GM19324 (cell line): Measurements from ENCODE around the gene TAX1BP1.

Source experiments
- ATAC-seq: cut with Tn5 transposase; IDR thresholded peaks from one replicate; pipeline ENCODE4 v1.9.1; 2021; ENCODE audit warnings: mild to moderate bottlenecking, moderate library complexity; ENCODE audit not compliant: unreplicated experiment, low FRiP score

Gene TAX1BP1

DNA sequence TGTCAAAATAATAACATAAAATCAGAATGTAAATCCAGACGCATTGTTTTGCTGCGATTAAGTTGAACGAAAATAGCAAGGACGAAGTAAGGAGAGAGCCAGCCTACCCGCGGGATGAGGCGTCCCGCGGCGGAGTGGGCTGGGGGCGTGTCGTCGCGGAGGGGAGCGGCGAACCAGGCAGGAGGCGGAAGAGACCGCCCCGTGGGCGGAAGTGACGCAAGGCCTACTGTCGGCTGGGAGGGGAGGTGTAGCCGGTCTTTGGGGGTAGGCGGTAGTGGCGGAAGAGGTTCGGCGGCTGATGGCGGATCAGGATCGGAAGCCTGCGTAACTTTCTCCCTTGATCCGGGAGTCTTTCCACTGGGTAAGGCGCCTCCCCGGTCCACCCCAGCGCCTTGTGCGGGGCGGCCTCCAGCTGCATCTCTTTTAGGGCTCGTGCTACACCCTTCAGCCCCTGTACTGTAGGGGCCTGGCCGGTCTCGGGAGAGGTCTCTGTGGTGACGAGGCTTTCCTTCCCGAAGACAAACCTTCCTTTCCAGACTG lies at the start of gene TAX1BP1:
TAX1BP1 (plus strand) TSS at position 254 of the 540 bp plus-strand sequence. CDS start 8,363 bp downstream, outside the sequence.
- ATAC-seq: peak; percentile 97

DNA sequence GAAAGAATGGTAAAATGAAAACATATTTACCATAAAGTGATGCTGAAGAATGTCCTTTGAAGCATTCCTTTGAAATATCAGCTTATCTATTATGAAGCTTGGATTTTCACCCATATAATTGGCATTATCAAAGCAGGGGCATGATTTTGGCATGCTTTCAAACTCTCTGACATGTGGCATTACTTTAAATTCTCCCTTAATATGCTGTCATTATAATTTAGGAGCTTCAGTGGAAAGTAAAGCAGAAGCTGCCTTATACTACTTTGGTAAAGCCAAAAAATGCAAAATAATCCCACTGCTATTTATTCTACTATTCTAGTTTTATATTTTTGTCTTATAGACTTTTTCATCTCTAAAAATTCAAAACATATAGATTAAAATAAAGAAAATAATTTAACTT lies 49.3 kb upstream of the TAX1BP1 start:
- ATAC-seq: no peak

DNA sequence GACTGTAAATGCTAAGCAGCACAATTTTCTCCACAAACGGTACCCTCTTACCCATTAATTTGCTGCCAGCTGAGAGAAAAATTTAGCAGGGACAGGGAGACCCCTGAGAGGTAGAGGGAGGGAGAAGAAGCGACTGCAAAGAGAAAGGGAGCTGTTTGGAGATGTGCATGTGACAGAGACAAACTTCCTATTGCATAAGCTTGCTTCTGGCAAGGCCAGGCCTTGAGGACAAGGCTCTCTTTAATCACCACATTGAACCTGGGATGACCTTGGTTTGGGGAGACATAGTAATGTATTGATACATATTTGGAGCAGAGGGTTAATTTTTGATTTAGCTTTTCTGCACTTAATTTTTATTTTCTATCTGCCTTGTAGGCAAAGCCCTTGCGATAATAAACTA lies 46.2 kb upstream of the TAX1BP1 start:
- ATAC-seq: no peak

DNA sequence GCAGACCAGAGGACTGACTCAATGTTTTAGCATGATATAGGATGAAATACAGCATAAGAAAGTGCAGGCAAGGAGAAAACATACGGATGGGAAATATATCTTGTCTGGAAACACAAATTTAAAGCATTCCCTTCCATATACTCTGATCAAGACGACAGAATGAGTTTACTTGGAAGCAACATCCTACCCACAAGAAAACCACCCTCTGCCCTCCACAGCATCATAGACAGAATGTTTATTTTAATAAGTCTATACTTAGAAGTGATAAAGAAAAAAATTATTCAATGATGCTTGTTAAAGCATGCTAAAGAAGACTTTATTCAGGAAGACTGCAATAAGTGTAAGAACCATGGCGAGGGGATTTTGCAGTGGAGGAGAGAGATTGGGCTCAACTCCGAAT lies 44.9 kb upstream of the TAX1BP1 start:
- no peak for ATAC-seq

DNA sequence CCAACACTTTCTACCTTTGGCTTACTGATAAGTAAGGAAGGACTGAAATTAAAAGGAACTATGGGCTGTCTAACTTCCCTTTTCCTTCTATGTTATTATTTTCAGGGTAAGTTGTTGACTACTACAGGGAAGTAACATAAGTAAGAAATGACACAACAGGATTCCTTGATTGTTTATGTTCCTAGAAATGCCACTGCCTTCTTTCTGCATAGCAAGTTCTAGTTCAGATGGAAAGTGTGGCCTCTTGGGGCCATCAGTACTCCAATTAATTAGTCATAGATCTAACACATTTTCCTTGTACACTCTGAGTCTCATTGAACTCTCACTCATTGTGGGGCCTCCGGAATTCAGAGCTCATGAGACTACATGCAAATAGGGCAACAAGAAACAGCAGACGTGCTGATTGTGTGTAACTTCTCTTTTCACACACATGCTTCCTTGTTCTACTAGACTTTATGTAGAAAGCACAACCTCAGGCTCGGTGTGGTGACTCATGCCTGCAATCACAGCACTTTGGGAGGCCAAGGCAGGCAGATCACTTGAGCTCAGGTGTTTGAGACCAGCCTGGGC lies 42.0 kb upstream of the TAX1BP1 start:
- ATAC-seq: peak; percentile 62

DNA sequence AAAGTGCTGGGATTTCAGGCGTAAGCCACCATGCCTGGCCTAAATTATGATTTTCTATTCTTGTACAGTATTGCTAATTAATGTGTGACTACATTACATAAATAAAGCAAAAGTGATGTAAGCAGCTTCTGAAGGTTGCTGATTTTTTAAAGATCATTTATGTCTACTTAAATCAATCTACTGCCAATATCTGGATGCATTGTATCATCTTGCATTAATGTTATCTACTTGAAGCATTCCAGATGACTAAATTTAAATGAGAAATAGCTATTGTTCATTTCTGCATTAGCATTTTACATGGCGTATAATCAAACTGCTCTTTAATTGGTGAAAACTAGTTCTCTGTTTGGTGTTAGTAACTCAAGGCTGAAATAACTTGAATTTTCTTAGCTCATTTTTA lies 40.2 kb upstream of the TAX1BP1 start:
- no peak for ATAC-seq

DNA sequence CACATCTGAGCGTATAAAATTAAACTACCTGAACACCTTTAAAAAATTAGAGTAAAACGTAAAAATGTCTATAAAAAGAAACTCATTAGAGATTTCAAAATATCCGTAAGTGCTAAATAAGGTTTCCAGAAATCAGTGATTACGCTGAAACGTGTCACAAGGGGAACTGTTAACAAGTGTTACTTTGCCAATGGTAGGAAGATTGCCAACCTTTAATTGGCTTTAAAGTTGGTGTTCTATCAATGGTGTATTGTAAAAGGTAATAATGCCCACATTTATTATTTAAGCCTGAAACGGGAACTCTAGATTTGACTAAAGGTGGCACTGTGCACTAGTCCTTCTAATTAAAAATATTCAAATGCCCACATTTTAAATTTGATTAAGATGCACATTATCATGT lies 39.5 kb upstream of the TAX1BP1 start:
- no peak for ATAC-seq

DNA sequence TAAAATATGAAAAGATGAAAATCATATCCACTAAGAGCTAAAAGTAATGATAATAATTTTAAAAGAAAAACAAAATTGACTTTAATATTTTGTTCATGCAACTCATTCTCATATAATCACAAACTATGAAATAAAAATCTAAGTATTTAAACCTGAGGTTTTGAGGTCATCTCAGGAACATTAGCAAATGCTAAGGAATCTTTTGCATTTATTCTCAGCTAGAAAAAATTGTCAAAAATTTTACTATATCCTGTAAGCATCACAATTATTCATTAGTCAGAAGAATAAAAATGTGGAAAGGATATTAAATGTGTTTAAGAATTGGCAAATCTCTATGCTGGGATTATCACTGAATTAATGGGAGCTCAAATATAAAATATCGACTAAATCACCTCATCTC lies 36.8 kb upstream of the TAX1BP1 start:
- ATAC-seq: no peak

DNA sequence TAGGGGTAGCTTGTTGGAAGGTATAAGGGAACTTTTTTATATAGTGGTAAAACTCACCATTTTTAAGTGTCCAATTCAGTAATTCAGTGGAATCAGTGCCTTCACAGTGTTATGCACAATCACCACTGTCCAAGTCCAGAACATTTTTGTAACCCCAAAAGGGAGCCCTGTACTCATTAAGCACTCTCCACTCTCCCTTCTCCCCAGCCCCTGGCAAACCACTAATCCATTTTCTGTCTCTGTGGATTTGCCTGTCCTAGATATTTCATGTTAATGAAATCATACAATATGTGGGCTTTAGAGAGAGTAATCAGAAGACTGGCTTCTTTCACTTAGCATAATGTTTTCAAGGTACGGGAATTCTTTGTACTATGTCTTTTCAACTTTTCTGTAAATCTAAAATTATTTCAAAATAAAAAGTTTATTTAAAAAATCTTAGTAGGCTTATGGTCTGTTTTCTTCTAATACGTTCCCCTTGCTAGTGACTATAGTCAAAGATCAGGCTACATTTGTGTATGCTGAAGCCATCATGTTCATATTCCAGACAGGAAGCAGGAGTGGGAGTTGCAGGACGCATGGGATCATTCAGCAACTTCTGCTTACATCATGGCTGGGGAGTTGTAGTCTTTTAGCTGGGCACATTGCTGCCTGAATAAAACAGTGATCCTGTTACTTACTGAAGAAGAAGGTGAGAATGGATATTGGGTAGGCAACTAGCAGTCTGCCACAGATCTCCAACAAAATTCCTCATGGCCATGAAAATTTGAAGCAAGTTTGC lies 35.4 kb upstream of the TAX1BP1 start:
- ATAC-seq: no peak

DNA sequence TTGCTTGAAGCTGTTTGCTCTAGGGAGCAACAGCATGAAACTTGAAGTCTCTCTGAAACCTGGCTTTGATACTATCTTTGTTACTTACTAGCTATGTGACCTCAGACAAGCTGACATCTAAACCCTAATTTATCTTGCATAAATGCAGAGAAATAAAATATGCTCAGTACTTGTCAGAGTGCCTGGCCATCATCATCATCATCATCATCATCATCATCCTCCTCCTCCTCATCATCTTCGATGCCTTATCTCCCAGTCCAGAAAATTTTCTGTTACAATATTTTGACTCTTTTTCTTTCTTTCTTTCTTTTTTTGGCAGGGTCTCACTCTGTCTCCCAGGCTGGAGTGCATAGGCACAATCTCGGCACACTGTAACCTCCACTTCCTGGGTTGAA lies 34.8 kb upstream of the TAX1BP1 start:
- ATAC-seq: no peak

DNA sequence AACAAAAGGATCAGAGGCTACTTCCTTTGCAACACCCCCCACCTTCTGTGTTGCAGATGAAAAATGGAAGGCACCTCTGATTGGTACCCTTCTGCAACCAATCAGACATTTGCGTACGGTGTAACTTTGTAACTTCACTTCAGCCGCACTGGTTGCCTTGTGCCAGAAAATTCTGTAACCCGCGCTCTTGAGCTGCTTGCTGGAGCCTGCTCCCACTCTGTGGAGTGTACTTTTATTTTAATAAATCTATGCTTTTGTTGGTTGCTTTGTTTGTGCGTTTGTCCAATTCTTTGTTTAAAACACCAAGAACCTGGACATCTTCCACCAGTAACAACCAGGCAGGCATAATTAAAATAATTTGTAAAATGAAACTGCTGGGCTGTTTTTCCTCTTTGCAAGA lies 31.5 kb upstream of the TAX1BP1 start:
- no peak for ATAC-seq

DNA sequence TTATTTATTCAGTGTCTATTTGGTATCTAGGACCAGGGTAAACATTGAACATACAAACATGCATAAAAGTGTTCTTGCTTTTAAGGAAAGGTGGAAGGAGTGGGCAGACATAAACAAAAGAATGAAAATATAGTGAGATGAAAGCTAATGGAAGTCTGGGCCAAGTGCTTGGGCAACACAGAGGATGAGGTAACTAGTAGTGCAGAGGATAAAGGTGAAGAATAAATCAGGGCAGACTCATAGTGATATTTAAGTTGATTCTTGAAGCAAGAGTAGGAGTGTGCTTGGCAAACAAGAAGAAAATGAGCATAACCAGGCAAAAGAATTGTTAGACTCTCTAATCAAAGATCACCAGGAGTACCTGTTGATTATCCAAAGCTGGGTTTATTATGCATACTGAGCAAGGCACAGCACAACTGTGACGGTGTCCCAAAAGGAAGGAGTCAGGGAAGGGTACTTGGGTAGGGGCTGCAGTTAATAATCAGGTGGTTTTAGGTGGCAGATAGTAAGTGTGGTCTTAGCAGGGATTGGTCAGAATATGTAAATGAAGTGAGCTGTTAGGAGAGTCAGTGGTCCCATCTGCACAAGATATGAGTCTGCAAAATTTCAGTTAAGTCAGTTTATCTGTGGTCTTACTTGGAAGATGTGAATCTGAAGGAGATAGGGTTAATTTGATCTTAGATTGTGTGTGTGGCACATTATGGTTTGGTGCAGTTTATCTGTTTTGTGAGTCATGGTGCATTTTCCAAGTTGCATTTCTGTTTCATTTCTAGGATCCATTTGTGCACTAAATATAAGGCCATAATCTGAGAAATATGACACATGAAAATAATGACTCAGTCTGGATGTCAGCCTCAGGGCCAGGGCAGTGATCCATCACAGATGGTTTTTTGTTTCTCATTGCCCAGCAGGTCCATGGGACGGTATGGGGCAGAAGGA lies 30.6 kb upstream of the TAX1BP1 start:
- no peak for ATAC-seq

DNA sequence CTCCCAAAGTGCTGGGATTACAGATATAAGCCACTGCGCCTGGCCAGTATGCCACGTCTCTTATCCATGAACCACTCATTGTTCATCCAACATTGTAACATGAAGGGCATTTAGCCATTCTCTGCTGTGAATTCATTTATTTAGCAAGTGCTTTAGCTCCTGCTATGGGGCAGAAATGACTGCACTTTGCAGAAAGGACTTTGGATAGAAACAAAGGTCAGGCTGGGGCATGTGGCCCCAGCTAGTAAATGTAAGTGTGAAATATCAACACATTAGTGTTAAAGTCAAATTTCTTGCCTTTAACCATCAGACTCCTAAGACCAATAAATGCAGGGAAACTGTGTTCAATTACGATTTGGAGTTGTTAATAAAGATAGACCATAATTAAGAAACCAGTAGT lies 27.7 kb upstream of the TAX1BP1 start:
- ATAC-seq: no peak

DNA sequence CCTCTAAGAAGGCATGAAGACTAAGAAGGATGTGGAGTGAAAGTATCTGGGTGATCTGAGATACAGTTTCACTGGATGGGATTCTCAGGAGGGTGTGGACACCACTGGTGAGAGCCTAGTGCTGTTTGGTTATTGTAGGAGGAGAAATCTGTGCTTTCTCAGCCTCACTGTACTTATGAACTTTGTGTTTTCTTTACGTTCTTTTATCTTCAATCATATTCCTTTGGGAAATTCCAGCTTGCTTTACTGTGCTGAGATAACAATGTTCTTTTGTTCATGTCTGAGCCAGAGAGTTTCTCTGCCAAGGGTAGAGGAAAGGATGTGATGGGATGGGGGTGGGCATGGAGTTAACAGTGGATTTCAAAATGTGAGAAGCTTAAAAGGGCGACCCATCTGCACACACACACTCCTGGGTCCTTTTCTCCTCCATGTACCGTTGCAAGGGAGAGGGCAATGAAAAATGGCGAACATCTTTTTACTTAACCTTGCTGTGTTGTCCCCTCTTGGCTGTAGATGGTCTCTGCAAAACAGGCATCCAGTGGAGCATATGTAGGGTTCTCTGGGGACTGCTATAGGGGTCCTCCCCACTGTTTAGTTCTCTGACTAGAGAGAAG lies 25.0 kb upstream of the TAX1BP1 start:
- ATAC-seq: no peak

DNA sequence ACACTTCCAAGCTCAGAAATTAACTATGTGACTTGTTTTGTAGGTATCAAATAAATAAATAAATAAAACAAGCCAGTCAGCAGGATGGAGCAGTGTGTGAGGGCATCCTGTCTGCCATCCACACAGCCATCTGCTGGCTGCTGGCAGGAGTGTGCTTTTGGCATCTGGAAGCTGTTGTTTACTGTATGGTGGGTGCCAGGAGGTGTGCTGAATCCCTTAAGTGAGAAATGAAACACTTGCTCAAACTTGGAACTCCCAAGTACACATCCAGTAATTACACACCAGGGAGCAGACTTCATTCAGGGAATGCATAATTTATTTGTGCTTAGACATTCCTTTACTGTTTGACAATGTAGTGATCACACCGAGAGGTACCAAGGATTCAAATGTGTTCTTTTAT lies 16.9 kb upstream of the TAX1BP1 start:
- no peak for ATAC-seq

DNA sequence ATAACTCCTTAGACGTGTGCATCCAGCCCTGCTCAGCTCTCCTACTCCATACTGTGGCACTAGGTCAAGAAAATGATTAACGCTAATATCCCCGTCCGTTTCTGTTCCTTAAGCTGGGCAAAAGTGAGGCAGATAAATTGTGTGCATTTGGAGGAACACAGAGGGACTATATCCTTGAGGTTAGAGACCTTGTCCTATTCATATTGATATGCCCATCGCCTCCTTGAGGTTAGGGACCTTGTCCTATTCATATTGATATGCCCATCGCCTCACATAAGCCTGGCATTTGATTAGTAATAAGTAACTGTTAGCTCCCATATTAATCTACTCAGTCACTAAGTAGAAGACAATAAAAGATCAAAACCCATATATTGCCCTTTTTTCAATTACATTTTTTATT lies 12.9 kb upstream of the TAX1BP1 start:
- no peak for ATAC-seq

DNA sequence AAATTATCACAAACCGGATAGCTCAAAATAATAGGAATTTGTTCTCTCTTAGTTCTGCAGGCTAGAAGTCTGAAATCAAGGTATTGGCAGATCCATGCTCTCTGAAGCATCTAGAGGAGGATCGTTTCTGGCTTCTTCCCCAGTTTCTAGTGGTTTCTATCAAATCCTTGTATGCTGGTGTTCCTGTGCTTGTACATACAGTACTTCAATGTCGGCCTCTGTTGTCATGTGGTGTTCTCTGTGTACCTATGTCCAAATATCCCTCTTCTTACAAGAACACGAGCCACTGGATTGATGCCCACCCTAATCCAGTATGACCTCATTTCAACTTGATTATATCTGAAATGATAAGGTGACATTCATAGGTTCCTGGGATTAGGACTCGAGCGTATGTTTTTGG lies 9.8 kb upstream of the TAX1BP1 start:
- no peak for ATAC-seq

DNA sequence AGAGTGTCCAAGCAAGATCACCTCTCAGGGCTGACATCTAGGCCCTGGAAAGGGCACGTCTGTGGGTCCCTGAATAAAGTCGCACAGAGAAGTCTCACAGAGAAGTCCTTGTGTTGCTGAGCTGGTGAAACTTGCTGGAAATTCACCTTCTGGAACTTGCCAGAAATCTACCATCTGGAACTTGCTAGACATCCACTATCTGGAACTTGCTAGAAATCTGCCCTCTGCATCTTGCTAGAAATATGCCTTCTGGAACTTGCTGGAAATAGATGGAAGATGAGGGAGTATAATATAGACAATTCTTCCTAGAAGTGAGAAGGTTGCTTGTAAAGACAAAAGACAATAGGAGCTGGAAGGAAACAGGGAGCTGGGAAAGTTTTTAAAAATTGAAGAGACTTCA lies 5.4 kb upstream of the TAX1BP1 start:
- ATAC-seq: no peak

DNA sequence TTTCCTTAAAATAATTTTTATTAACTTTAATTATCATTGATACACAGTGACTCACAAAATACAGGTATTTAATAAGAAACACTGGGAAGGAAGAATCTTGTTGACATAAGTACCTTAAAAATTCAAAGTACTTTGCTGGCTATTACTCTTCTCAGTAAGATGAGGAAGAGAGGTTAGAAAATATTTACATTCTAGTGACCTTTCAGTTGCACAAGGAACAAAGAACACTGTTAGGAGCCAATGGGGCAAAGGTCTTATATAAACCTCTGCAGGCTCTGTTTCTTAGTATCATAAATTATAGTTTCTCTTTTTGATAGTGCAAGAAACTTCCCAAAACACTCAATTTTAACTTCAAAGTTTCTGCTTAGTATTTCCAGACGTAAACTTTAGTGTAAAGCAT lies 4.8 kb upstream of the TAX1BP1 start:
- no peak for ATAC-seq

DNA sequence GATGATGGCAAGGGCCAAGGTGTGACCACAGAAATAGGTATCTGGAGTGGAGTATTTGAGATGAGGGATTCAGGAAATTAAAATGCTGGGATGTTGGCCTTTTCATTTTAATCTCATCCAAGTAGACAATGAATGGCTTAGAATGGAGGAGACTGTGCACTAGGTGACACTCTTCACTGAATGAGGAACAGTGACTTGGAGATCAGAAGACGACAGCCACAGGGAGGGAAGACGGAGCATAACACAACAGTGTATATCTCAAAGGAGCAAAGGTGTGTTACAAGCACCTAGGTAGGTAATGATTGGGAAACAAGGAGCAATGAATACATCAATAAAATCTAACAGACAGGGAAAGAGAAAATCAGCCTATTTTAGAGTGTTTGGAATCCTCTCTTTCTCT lies 4.1 kb upstream of the TAX1BP1 start:
- ATAC-seq: no peak

DNA sequence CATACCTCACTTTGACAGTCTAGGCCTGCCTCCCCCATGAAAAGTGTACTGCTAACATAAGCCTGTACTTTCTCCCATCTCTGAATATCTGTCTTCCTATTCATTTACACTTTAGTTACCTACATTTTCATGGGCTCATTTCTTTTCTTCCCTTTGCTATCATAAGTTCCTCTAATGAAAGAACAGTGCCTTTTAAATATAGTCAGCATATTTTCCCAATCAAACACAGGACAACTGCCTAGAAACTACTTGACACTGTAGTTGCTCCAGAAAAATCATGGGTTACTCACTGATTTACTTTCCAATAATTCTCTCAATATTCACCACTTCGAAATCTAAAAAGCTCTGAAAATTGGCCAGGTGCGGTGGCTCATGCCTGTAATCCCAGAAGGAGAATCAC lies 2.8 kb upstream of the TAX1BP1 start:
- ATAC-seq: no peak
